PC-3 (cell line): ENCODE results near the gene SH3D21. TPM values are rescaled to one million over a fixed set of nuclear protein-coding genes. Genes with fewer than 3 reads are reported as not detected.

Experiments used
- ATAC-seq: fragments of 200-7000 bp; cut with Tn5 transposase; 2 replicates; pipeline ENCODE4 v1.9.1; 2020; ENCODE audit warnings: mild to moderate bottlenecking, moderate library complexity
- BruUV-seq: library from RNA; stranded (reverse); fragments of 400-500 nt; replicated peaks from 2 replicates; lab custom pipeline; 2021; lab: Mats Ljungman, UMichigan
- CTCF ChIA-PET: fragments of 300-600 bp; sonication (Branson Sonifier 250); formaldehyde crosslinking; loops from one replicate; lab custom pipeline; 2022; ENCODE audit warnings: antibody characterized with exemption; lab: Charles Lee
- POLR2A ChIA-PET: fragments of 300-600 bp; sonication (Branson Sonifier 250); formaldehyde crosslinking; loops from one replicate; lab custom pipeline; 2022; ENCODE audit warnings: antibody characterized with exemption; ENCODE audit not compliant: unreplicated experiment; lab: Charles Lee
- DNase-seq: peaks from one replicate; pipeline ENCODE4 v3.0.0-alpha.2; 2015
- H2AFZ ChIP-seq: fragments of 300-600 bp; sonication (generic); 2 replicates; pipeline ENCODE4 v1.6.0; 2016; ENCODE audit warnings: antibody characterized with exemption, low read length
- H3F3A ChIP-seq: fragments of 300-600 bp; sonication (generic); one replicate; pipeline ENCODE4 v1.6.0; 2017; ENCODE audit warnings: antibody characterized with exemption, low read length, control low read depth, mild to moderate bottlenecking; ENCODE audit not compliant: unreplicated experiment
- H3K27ac ChIP-seq: fragments of 300-600 bp; sonication (generic); 2 replicates; pipeline ENCODE4 v1.5.1; 2016; ENCODE audit warnings: mild to moderate bottlenecking, low read length
- H3K27me3 ChIP-seq: fragments of 300-600 bp; sonication (generic); 2 replicates; pipeline ENCODE4 v1.6.1; 2016; ENCODE audit warnings: low read length, mixed read lengths
- H3K36me3 ChIP-seq: fragments of 300-600 bp; sonication (generic); 2 replicates; pipeline ENCODE4 v1.6.1; 2016; ENCODE audit warnings: low read depth, mixed run types, low read length, mixed read lengths
- H3K4me1 ChIP-seq: fragments of 300-600 bp; sonication (generic); 2 replicates; pipeline ENCODE4 v1.5.1; 2016; ENCODE audit warnings: low read length; ENCODE audit not compliant: insufficient read depth
- H3K4me2 ChIP-seq: fragments of 300-600 bp; sonication (generic); 2 replicates; pipeline ENCODE4 v1.6.0; 2016; ENCODE audit warnings: low read length
- H3K4me3 ChIP-seq: fragments of 300-600 bp; sonication (generic); 2 replicates; pipeline ENCODE4 v1.5.1; 2016; ENCODE audit warnings: mild to moderate bottlenecking, low read length, mixed read lengths
- H3K79me2 ChIP-seq: fragments of 300-600 bp; sonication (generic); 2 replicates; pipeline ENCODE4 v1.6.1; 2017; ENCODE audit warnings: low read length, mixed read lengths
- H3K9ac ChIP-seq: fragments of 300-600 bp; sonication (generic); 2 replicates; pipeline ENCODE4 v1.6.0; 2016; ENCODE audit warnings: mild to moderate bottlenecking, low read length
- H3K9me2 ChIP-seq: fragments of 300-600 bp; sonication (generic); replicated peaks from 2 replicates; pipeline ENCODE4 v1.6.1; 2016; ENCODE audit warnings: mixed run types, low read length, mixed read lengths
- H3K9me3 ChIP-seq: fragments of 300-600 bp; sonication (generic); 2 replicates; pipeline ENCODE4 v1.6.1; 2016; ENCODE audit warnings: low read length, mixed read lengths
- H4K20me1 ChIP-seq: fragments of 300-600 bp; sonication (generic); 2 replicates; pipeline ENCODE4 v1.6.1; 2016; ENCODE audit warnings: low read length, mixed read lengths
- EZH2 ChIP-seq: fragments of 300-600 bp; sonication (generic); IDR thresholded peaks from one replicate; pipeline ENCODE4 v1.6.1; 2017; ENCODE audit warnings: antibody characterized with exemption, mild to moderate bottlenecking, low read length; ENCODE audit not compliant: unreplicated experiment
- EZH2phosphoT487 ChIP-seq: fragments of 300-600 bp; sonication (generic); IDR thresholded peaks from 2 replicates; pipeline ENCODE4 v1.6.1; 2018; ENCODE audit warnings: mild to moderate bottlenecking, antibody characterized with exemption, low read length, borderline replicate concordance
- intact Hi-C: fragments of 100-400 bp; cut with micrococcal nuclease; formaldehyde crosslinking; loops from 2 replicates; pipeline ENCODE4 v1.9.0; 2023
- total RNA-seq: library from RNA; depleted of rRNA; stranded (reverse); fragments of >200 nt; gene quantifications from 2 replicates; pipeline ENCODE4 v1.2.3, GENCODE V29; 2014
- TF ChIP-seq, protein P1 (sequence below): fragments of 300-600 bp; sonication (generic); conservative IDR thresholded peaks from 2 replicates; pipeline ENCODE4 v1.5.1; 2017; ENCODE audit warnings: antibody characterized with exemption, low read depth, mild to moderate bottlenecking, low read length

The SH3D21 gene
- total RNA-seq, 1 experiment from 2014 or later = 11.3 TPM

DNA sequence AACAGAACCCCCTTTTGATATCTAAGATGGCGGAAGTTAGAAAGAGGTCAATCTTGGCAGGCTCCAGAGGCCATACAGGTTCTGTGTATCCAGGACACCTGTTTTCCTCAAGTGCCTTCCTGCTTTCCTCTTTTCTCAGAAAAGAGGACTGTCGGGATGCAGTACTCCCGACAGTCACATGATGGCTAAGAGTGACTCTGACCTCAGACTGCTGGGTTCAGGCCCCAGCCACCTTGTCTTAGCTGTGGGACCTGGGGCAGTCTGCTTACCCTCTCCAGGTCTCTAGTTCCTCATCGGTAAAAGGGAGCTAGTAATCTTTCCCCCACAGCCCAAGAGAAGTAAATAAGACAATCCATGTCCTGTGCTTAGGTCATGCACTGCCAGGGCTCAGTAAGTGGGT lies 49.6 kb downstream of the SH3D21 start:
- Histone ChIP-seq H3F3A (no peaks in the 10 kb centered on the region), H3K36me3 (peaks cover 33% of the 10 kb centered on the region), H3K4me2 (no peak overlapping the region), H3K79me2 (no peaks in the 10 kb centered on the region), H3K9me2 (no peaks in the 10 kb centered on the region), H3K27me3 (no peaks in the 10 kb centered on the region), H3K9me3 (no peaks in the 10 kb centered on the region), H3K4me3 (no peak overlapping the region), H4K20me1 (no peaks in the 10 kb centered on the region), H3K9ac (no peak overlapping the region), H2AFZ (no peak overlapping the region), H3K27ac (no peak overlapping the region), H3K4me1 (peaks cover 42% of the 10 kb centered on the region)
- intact Hi-C loops = no loop called here
- CTCF ChIA-PET = interaction anchor here (0.7 kb wide), 1 partner anchor 13 kb away, joined by 3 read pairs; no protein-coding TSS in a partner anchor
- no TSS peak for BruUV-seq
- TF ChIP-seq, protein P1, sequence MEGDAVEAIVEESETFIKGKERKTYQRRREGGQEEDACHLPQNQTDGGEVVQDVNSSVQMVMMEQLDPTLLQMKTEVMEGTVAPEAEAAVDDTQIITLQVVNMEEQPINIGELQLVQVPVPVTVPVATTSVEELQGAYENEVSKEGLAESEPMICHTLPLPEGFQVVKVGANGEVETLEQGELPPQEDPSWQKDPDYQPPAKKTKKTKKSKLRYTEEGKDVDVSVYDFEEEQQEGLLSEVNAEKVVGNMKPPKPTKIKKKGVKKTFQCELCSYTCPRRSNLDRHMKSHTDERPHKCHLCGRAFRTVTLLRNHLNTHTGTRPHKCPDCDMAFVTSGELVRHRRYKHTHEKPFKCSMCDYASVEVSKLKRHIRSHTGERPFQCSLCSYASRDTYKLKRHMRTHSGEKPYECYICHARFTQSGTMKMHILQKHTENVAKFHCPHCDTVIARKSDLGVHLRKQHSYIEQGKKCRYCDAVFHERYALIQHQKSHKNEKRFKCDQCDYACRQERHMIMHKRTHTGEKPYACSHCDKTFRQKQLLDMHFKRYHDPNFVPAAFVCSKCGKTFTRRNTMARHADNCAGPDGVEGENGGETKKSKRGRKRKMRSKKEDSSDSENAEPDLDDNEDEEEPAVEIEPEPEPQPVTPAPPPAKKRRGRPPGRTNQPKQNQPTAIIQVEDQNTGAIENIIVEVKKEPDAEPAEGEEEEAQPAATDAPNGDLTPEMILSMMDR = no peak
- TF ChIP-seq EZH2phosphoT487 = no peak
- TF ChIP-seq EZH2 = no peak
- DNase-seq (no peak), ATAC-seq (no peak)
- POLR2A ChIA-PET = no interaction called here

GRCh38 chr1:36358514-36359084 lies 52.4 kb downstream of the SH3D21 start:
- Histone ChIP-seq H3K27me3 (no peaks in the 10 kb centered on the region), H2AFZ (no peak overlapping the region), H3K36me3 (peaks cover 54% of the 10 kb centered on the region), H3K79me2 (peaks cover 11% of the 10 kb centered on the region; the same call in 1 of the 2 replicates), H3K4me3 (no peak overlapping the region), H4K20me1 (no peaks in the 10 kb centered on the region), H3K4me2 (no peak overlapping the region), H3K9ac (no peak overlapping the region), H3K27ac (no peak overlapping the region), H3K4me1 (peaks cover 15% of the 10 kb centered on the region), H3F3A (no peaks in the 10 kb centered on the region), H3K9me3 (no peaks in the 10 kb centered on the region), H3K9me2 (no peaks in the 10 kb centered on the region)
- ChIA-PET CTCF (no interaction called here), POLR2A (no interaction called here)
- BruUV-seq = no TSS peak
- intact Hi-C loops = no loop called here
- ATAC-seq (no peak), DNase-seq (no peak)
- TF ChIP-seq, protein P1 = no peak
- TF ChIP-seq EZH2 = no peak
- no peak for TF ChIP-seq EZH2phosphoT487

- peaks cover 14% of the 10 kb centered on the region for H3K4me1 ChIP-seq
- no peaks in the 10 kb centered on the region for H3K27me3 ChIP-seq
- CTCF ChIA-PET = interaction anchor here (0.6 kb wide), 1 partner anchor 16 kb away, joined by 3 read pairs; no protein-coding TSS in a partner anchor
- ATAC-seq (no peak), DNase-seq (no peak)
- BruUV-seq = no TSS peak
- no peak overlapping the region for H3K4me3 ChIP-seq
- H3F3A ChIP-seq = no peaks in the 10 kb centered on the region
- H3K36me3 ChIP-seq = peaks cover 49% of the 10 kb centered on the region
- H2AFZ ChIP-seq = no peak overlapping the region
- no peaks in the 10 kb centered on the region for H4K20me1 ChIP-seq
- peaks cover 11% of the 10 kb centered on the region for H3K79me2 ChIP-seq
- intact Hi-C loops = no loop called here
- POLR2A ChIA-PET = no interaction called here
- no peak overlapping the region for H3K4me2 ChIP-seq
- no peak for TF ChIP-seq EZH2
- TF ChIP-seq, protein P1 = no peak
- TF ChIP-seq EZH2phosphoT487 = no peak
- peak overlapping the region; percentile 59 for H3K27ac ChIP-seq
- no peaks in the 10 kb centered on the region for H3K9me2 ChIP-seq
- no peak overlapping the region for H3K9ac ChIP-seq
- H3K9me3 ChIP-seq = no peaks in the 10 kb centered on the region
These were observed 53.2 kb downstream of the SH3D21 start for GRCh38 chr1:36359383-36359782.
